Ectodermal cell (in vitro differentiated cells): Measurements from ENCODE around the gene HHIPL1.

Experiments used
- H3K27ac ChIP-seq: 2 replicates; pipeline ENCODE4 v1.7.0; 2013; ENCODE audit warnings: mild to moderate bottlenecking, low read depth, low read length; ENCODE audit not compliant: insufficient read depth, poor library complexity, severe bottlenecking
- H3K27me3 ChIP-seq: 2 replicates; pipeline ENCODE4 v1.7.0; 2013; ENCODE audit warnings: mild to moderate bottlenecking, low read length; ENCODE audit not compliant: insufficient read depth, control insufficient read depth, poor library complexity, severe bottlenecking
- H3K36me3 ChIP-seq: one replicate; pipeline ENCODE4 v1.7.0; 2013; ENCODE audit warnings: low read length; ENCODE audit not compliant: control insufficient read depth, insufficient read depth
- H3K4me1 ChIP-seq: one replicate; pipeline ENCODE4 v1.7.0; 2013; ENCODE audit warnings: low read length; ENCODE audit not compliant: control insufficient read depth, insufficient read depth
- H3K4me3 ChIP-seq: 2 replicates; pipeline ENCODE4 v1.7.0; 2013; ENCODE audit warnings: low read depth, low read length, control low read depth; ENCODE audit not compliant: insufficient read depth
- H3K9me3 ChIP-seq: 2 replicates; pipeline ENCODE4 v1.7.0; 2013; ENCODE audit warnings: mild to moderate bottlenecking, low read length, moderate library complexity; ENCODE audit not compliant: control insufficient read depth
- WGBS, 2 experiments: methylation state at CpG; one replicate each; pipeline ENCODE4 v1.1.7; 2013; ENCODE audit warnings: missing lambda C conversion rate in 2 of 2; 5-methylcytosine and 5-hydroxymethylcytosine counted together

The HHIPL1 gene

GRCh38 chr14:99668307-99669295, 23.7 kb downstream of the HHIPL1 start:
- H3K4me1 ChIP-seq = peaks cover 57% of the 10 kb centered on the region
- no peaks in the 10 kb centered on the region for H3K27me3 ChIP-seq
- H3K27ac ChIP-seq = no peak overlapping the region
- 87 to 88% methylated on average over 27 of the region's 27 CpGs for whole genome bisulfite sequencing, 2 experiments
- no peaks in the 10 kb centered on the region for H3K36me3 ChIP-seq
- no peak overlapping the region for H3K4me3 ChIP-seq
- no peaks in the 10 kb centered on the region for H3K9me3 ChIP-seq

GRCh38 chr14:99670361-99671234, 25.7 kb downstream of the HHIPL1 start:
- Histone ChIP-seq H3K9me3 (no peaks in the 10 kb centered on the region), H3K4me1 (peaks cover 45% of the 10 kb centered on the region), H3K27ac (peak overlapping the region; percentile 96), H3K36me3 (no peaks in the 10 kb centered on the region), H3K27me3 (no peaks in the 10 kb centered on the region), H3K4me3 (no peak overlapping the region)
- WGBS, 2 experiments = 76 to 84% methylated on average over 14 of the region's 14 CpGs

- Histone ChIP-seq H3K36me3 (no peaks in the 10 kb centered on the region), H3K9me3 (no peaks in the 10 kb centered on the region), H3K27me3 (no peaks in the 10 kb centered on the region), H3K4me1 (peaks cover 40% of the 10 kb centered on the region), H3K4me3 (no peak overlapping the region), H3K27ac (peak overlapping the region; percentile 96)
- 33 to 36% methylated on average over 19 to 20 of the region's 20 CpGs for WGBS, 2 experiments
Observed at GRCh38 chr14:99671235-99672224, 26.6 kb downstream of the HHIPL1 start.

- Histone ChIP-seq H3K4me3 (no peak overlapping the region), H3K27me3 (no peaks in the 10 kb centered on the region), H3K36me3 (no peaks in the 10 kb centered on the region), H3K9me3 (no peaks in the 10 kb centered on the region), H3K4me1 (peaks cover 37% of the 10 kb centered on the region), H3K27ac (no peak overlapping the region)
- WGBS, 2 experiments = 82 to 84% methylated on average over 11 of the region's 11 CpGs
Observed at GRCh38 chr14:99672506-99673304, 27.8 kb downstream of the HHIPL1 start.

- Histone ChIP-seq H3K27me3 (no peaks in the 10 kb centered on the region), H3K36me3 (no peaks in the 10 kb centered on the region), H3K4me3 (no peak overlapping the region), H3K4me1 (peaks cover 37% of the 10 kb centered on the region), H3K27ac (no peak overlapping the region), H3K9me3 (no peaks in the 10 kb centered on the region)
- WGBS, 2 experiments = 90 to 94% methylated on average over 7 of the region's 8 CpGs
Observed at GRCh38 chr14:99673305-99674063, 28.6 kb downstream of the HHIPL1 start.

- 95 to 97% methylated on average over 9 of the region's 9 CpGs for WGBS, 2 experiments
- no peak overlapping the region for H3K4me3 ChIP-seq
- H3K27me3 ChIP-seq = no peaks in the 10 kb centered on the region
- H3K27ac ChIP-seq = no peak overlapping the region
- H3K36me3 ChIP-seq = no peaks in the 10 kb centered on the region
- no peaks in the 10 kb centered on the region for H3K9me3 ChIP-seq
- peaks cover 33% of the 10 kb centered on the region for H3K4me1 ChIP-seq
Observed at GRCh38 chr14:99674064-99674650, 29.2 kb downstream of the HHIPL1 start.

- H3K4me3 ChIP-seq = no peak overlapping the region
- no peaks in the 10 kb centered on the region for H3K27me3 ChIP-seq
- H3K9me3 ChIP-seq = no peaks in the 10 kb centered on the region
- peaks cover 32% of the 10 kb centered on the region for H3K4me1 ChIP-seq
- no peaks in the 10 kb centered on the region for H3K36me3 ChIP-seq
- H3K27ac ChIP-seq = no peak overlapping the region
- WGBS, 2 experiments = 97% methylated on average over 60 of the region's 60 CpGs
Observed at GRCh38 chr14:99674776-99675381, 29.9 kb downstream of the HHIPL1 start.

GRCh38 chr14:99675382-99675835, 30.5 kb downstream of the HHIPL1 start:
- WGBS, 2 experiments = 96 to 97% methylated on average over 42 of the region's 42 CpGs

More at GRCh38 chr14:99675382-99675835, 30.5 kb downstream of the HHIPL1 start:
- Histone ChIP-seq H3K9me3 (no peaks in the 10 kb centered on the region), H3K27me3 (no peaks in the 10 kb centered on the region), H3K4me1 (peaks cover 29% of the 10 kb centered on the region), H3K36me3 (no peaks in the 10 kb centered on the region), H3K27ac (no peak overlapping the region), H3K4me3 (no peak overlapping the region)
